HepG2 (cell line): ENCODE data around the gene ADAD2. TPM values are rescaled to one million over a fixed set of nuclear protein-coding genes. Genes with fewer than 3 reads are reported as not detected.

ENCODE experiments used
- DDIT3 ChIP-seq: sonication (generic); formaldehyde crosslinking; IDR thresholded peaks from 2 replicates; pipeline ENCODE4 v1.4.0; 2020; ENCODE audit warnings: mild to moderate bottlenecking, missing genetic modification reagents
- ESRRA ChIP-seq: sonication (generic); formaldehyde crosslinking; IDR thresholded peaks from 2 replicates; pipeline ENCODE4 v1.5.1; 2020; ENCODE audit warnings: mild to moderate bottlenecking, low read depth, missing genetic modification reagents
- MYC ChIP-seq: sonication (generic); formaldehyde crosslinking; IDR thresholded peaks from 2 replicates; pipeline ENCODE4 v1.9.0; 2021; ENCODE audit warnings: missing genetic modification reagents, borderline replicate concordance
- NFATC3 ChIP-seq: sonication (generic); formaldehyde crosslinking; IDR thresholded peaks from 2 replicates; pipeline ENCODE4 v1.5.1; 2020; ENCODE audit warnings: mild to moderate bottlenecking, missing genetic modification reagents
- NFIC ChIP-seq: IDR thresholded peaks from 2 replicates; pipeline ENCODE4 v1.6.1; 2012; ENCODE audit warnings: mild to moderate bottlenecking, low read length, inconsistent platforms
- NR3C1 ChIP-seq: sonication (generic); formaldehyde crosslinking; IDR thresholded peaks from 2 replicates; pipeline ENCODE4 v1.4.0; 2020; ENCODE audit warnings: missing genetic modification reagents
- RAD21 ChIP-seq: fragments of 450-650 bp; formaldehyde crosslinking; IDR thresholded peaks from 2 replicates; pipeline ENCODE4 v1.5.0; 2020; ENCODE audit warnings: mild to moderate bottlenecking
- RBFOX2 ChIP-seq: fragments of 200-400 bp; formaldehyde crosslinking; IDR thresholded peaks from 2 replicates; pipeline ENCODE4 v1.6.1; 2017; ENCODE audit warnings: low read depth, mild to moderate bottlenecking, low read length
- RBM22 ChIP-seq: fragments of 200-400 bp; formaldehyde crosslinking; optimal IDR thresholded peaks from 2 replicates; pipeline ENCODE3; 2017; ENCODE audit warnings: mild to moderate bottlenecking, low read length, moderate library complexity
- TFDP1 ChIP-seq: IDR thresholded peaks from 2 replicates; pipeline ENCODE4 v1.6.1; 2016; ENCODE audit warnings: missing compliant biosample characterization, missing genetic modification reagents, borderline replicate concordance
- THAP9 ChIP-seq: sonication (generic); formaldehyde crosslinking; IDR thresholded peaks from 2 replicates; pipeline ENCODE4; 2020; ENCODE audit warnings: missing genetic modification reagents, mild to moderate bottlenecking, borderline replicate concordance
- ZBTB1 ChIP-seq: sonication (generic); formaldehyde crosslinking; IDR thresholded peaks from 2 replicates; pipeline ENCODE4 v1.4.0; 2020; ENCODE audit warnings: missing genetic modification reagents, borderline replicate concordance
- ZBTB38 ChIP-seq: sonication (generic); formaldehyde crosslinking; IDR thresholded peaks from 2 replicates; pipeline ENCODE4 v1.5.1; 2020; ENCODE audit warnings: mild to moderate bottlenecking, missing genetic modification reagents
- ZFX ChIP-seq: sonication (generic); formaldehyde crosslinking; IDR thresholded peaks from 2 replicates; pipeline ENCODE4 v1.4.0; 2020; ENCODE audit warnings: mild to moderate bottlenecking, low read depth, missing genetic modification reagents, moderate library complexity
- ZNF18 ChIP-seq: sonication (generic); formaldehyde crosslinking; IDR thresholded peaks from 2 replicates; pipeline ENCODE4 v1.8.0; 2022; ENCODE audit warnings: mild to moderate bottlenecking, missing genetic modification reagents; ENCODE audit not compliant: insufficient replicate concordance
- ZNF234 ChIP-seq: sonication (generic); formaldehyde crosslinking; conservative IDR thresholded peaks from 2 replicates; pipeline ENCODE4 v1.5.1; 2020; ENCODE audit warnings: mild to moderate bottlenecking, missing genetic modification reagents
- ZNF276 ChIP-seq: sonication (generic); formaldehyde crosslinking; IDR thresholded peaks from 2 replicates; pipeline ENCODE4 v1.4.0; 2020; ENCODE audit warnings: mild to moderate bottlenecking, low read depth, missing genetic modification reagents
- ZNF33B ChIP-seq: sonication (generic); formaldehyde crosslinking; IDR thresholded peaks from 2 replicates; pipeline ENCODE4 v1.5.1; 2020; ENCODE audit warnings: mild to moderate bottlenecking, missing genetic modification reagents
- ZNF709 ChIP-seq: sonication (generic); formaldehyde crosslinking; IDR thresholded peaks from 2 replicates; pipeline ENCODE4 v1.5.0; 2020; ENCODE audit warnings: mild to moderate bottlenecking, missing genetic modification reagents
- ZNF713 ChIP-seq: sonication (generic); formaldehyde crosslinking; IDR thresholded peaks from 2 replicates; pipeline ENCODE4 v1.4.0; 2020; ENCODE audit warnings: mild to moderate bottlenecking, missing genetic modification reagents
- ZNF841 ChIP-seq: sonication (generic); formaldehyde crosslinking; IDR thresholded peaks from 2 replicates; pipeline ENCODE4 v1.8.1; 2023; ENCODE audit warnings: missing genetic modification reagents, borderline replicate concordance
- ZNF850 ChIP-seq: sonication (generic); formaldehyde crosslinking; conservative IDR thresholded peaks from 2 replicates; pipeline ENCODE4 v1.9.0; 2021; ENCODE audit warnings: mild to moderate bottlenecking, missing genetic modification reagents
- polyA plus RNA-seq, 8 experiments: library from polyadenylated mRNA; depleted of rRNA in 3 of 8; stranded (reverse) in 7 of 8; unstranded in 1 of 8; fragments of >200 nt; fragmentation: Illumina TruSeq in 4 of 8; extraction: Trizol in 4 of 8; gene quantifications; 2 replicates each; pipeline versions ENCODE4 v1.2.1 to v1.2.3, GENCODE V29; 2011 to 2016; ENCODE audit warnings: low read depth in 4 of 8, missing spikeins in 1 of 8, mixed read lengths in 1 of 8; ENCODE audit not compliant: insufficient read depth in 1 of 8
- total RNA-seq, 5 experiments: library from RNA; depleted of rRNA; stranded (reverse); fragments of >200 nt; fragmentation: Illumina TruSeq; extraction: Trizol; gene quantifications; 2 replicates each; pipeline ENCODE4 v1.2.3, GENCODE V29; 2016; ENCODE audit warnings: low read depth in 1 of 5

Gene ADAD2
- total and polyA plus RNA-seq, 2 of the 13 experiments (the other 11 are each of a cell fraction or from before 2014, with no cell fraction given), result not detected

GRCh38 chr16:84144859-84145639 is 45.9 kb upstream of the ADAD2 start, which contains the start of the genes DNAAF1 and HSDL1 (continued):
- TF ChIP-seq ZFX (CRISPR knock-in tag), result peak; percentile 39
- TF ChIP-seq RBFOX2, result peak; percentile 75
- no peak; the same call in 1 of the 2 replicates for TF ChIP-seq MYC
- peak; percentile 19 for TF ChIP-seq ZNF18 (CRISPR knock-in tag)
- no peak for TF ChIP-seq ZNF276 (CRISPR knock-in tag)
- TF ChIP-seq ZNF709, result no peak
- TF ChIP-seq RAD21 (CRISPR knock-in tag), result peak; percentile 56
- peak; percentile 56 for TF ChIP-seq ESRRA (CRISPR knock-in tag)
- no peak; the same call in 1 of the 2 replicates for TF ChIP-seq TFDP1 (CRISPR knock-in tag)
- no peak for TF ChIP-seq ZNF234 (CRISPR knock-in tag)
- TF ChIP-seq ZNF713, result no peak
- TF ChIP-seq ZBTB38 (CRISPR knock-in tag), result peak; percentile 66; the same call in 1 of the 2 replicates
- no peak for TF ChIP-seq ZBTB1 (CRISPR knock-in tag)
- no peak for TF ChIP-seq ZNF33B
- TF ChIP-seq NR3C1, result no peak
- TF ChIP-seq THAP9 (CRISPR knock-in tag), result no peak
- TF ChIP-seq NFIC, result no peak
- no peak for TF ChIP-seq NFATC3 (CRISPR knock-in tag)
- TF ChIP-seq DDIT3, result no peak
- peak; percentile 75 for TF ChIP-seq RBM22
- TF ChIP-seq ZNF850 (CRISPR knock-in tag), result 0 out of 2 replicates have a peak, but pooled peaks have one; percentile 60
- TF ChIP-seq ZNF841, result no peak
